Neural cell (in vitro differentiated cells): ENCODE results near the gene EPB41L5. TPM values are rescaled to one million over a fixed set of nuclear protein-coding genes. Genes with fewer than 3 reads are reported as not detected.
"Not testable (repeated sequence)": the region's sequence is repeated elsewhere in the genome, so short reads cannot be mapped to it uniquely, and the experiment has no call there.

Experiments
- H2AFZ ChIP-seq: fragments of 200-600, 300-800 bp; sonication (generic), shearing (Covaris generic); 2 replicates; pipeline ENCODE4 v1.6.0; 2014; ENCODE audit warnings: low read depth, mild to moderate bottlenecking, antibody characterized with exemption, low read length, moderate library complexity
- H3F3A ChIP-seq: fragments of 200-600 bp; shearing (Covaris generic); 2 replicates; pipeline ENCODE4 v1.6.1; 2016; ENCODE audit warnings: mild to moderate bottlenecking, moderate library complexity, mixed read lengths, antibody characterized with exemption, low read length; ENCODE audit not compliant: insufficient read depth, poor library complexity, severe bottlenecking
- H3K27ac ChIP-seq: fragments of 200-600, 300-800 bp; sonication (generic), shearing (Covaris generic); 2 replicates; pipeline ENCODE4 v1.5.1; 2014; ENCODE audit warnings: mild to moderate bottlenecking, low read length, moderate library complexity
- H3K27me3 ChIP-seq: fragments of 300-800, 200-600 bp; sonication (generic), shearing (Covaris generic); 2 replicates; pipeline ENCODE4 v1.6.0; 2014; ENCODE audit warnings: mild to moderate bottlenecking, low read depth, low read length, moderate library complexity; ENCODE audit not compliant: insufficient read depth
- H3K36me3 ChIP-seq: fragments of 300-800, 200-600 bp; sonication (generic), shearing (Covaris generic); 2 replicates; pipeline ENCODE4 v1.5.1; 2014; ENCODE audit warnings: mild to moderate bottlenecking, antibody characterized with exemption, low read length, moderate library complexity; ENCODE audit not compliant: insufficient read depth
- H3K4me2 ChIP-seq: fragments of 300-800, 200-600 bp; sonication (generic), shearing (Covaris generic); 2 replicates; pipeline ENCODE4 v1.6.0; 2014; ENCODE audit warnings: mild to moderate bottlenecking, low read length
- H3K4me3 ChIP-seq: fragments of 300-800, 200-600 bp; sonication (generic), shearing (Covaris generic); 2 replicates; pipeline ENCODE4 v1.5.1; 2014; ENCODE audit warnings: mild to moderate bottlenecking, low read length, moderate library complexity
- H3K79me2 ChIP-seq: fragments of 200-600 bp; shearing (Covaris generic); replicated peaks from 2 replicates; pipeline ENCODE4 v1.6.0; 2014; ENCODE audit warnings: mild to moderate bottlenecking, low read length, moderate library complexity; ENCODE audit not compliant: insufficient read depth
- H3K9ac ChIP-seq: fragments of 300-800, 200-600 bp; sonication (generic), shearing (Covaris generic); 2 replicates; pipeline ENCODE4 v1.6.1; 2016; ENCODE audit warnings: mild to moderate bottlenecking, low read length, mixed read lengths
- H3K9me2 ChIP-seq: fragments of 200-600 bp; shearing (Covaris generic); 2 replicates; pipeline ENCODE4 v1.6.1; 2016; ENCODE audit warnings: mild to moderate bottlenecking, low read length, mixed read lengths; ENCODE audit not compliant: insufficient read depth
- H3K9me3 ChIP-seq: fragments of 200-600, 300-800 bp; sonication (generic), shearing (Covaris generic); 2 replicates; pipeline ENCODE4 v1.6.1; 2016; ENCODE audit warnings: mild to moderate bottlenecking, mixed run types, low read length, moderate library complexity, mixed read lengths
- H4K20me1 ChIP-seq: fragments of 200-600 bp; shearing (Covaris generic); 2 replicates; pipeline ENCODE4 v1.6.1; 2016; ENCODE audit warnings: mild to moderate bottlenecking, mixed run types; ENCODE audit not compliant: insufficient read depth
- CTCF ChIP-seq: fragments of 450-650 bp; IDR thresholded peaks from 2 replicates; pipeline ENCODE4 v1.5.1; 2014; ENCODE audit warnings: antibody characterized with exemption, mild to moderate bottlenecking, moderate library complexity; ENCODE audit not compliant: poor library complexity, severe bottlenecking
- EP300 ChIP-seq: fragments of 450-650 bp; conservative IDR thresholded peaks from 2 replicates; pipeline ENCODE4 v1.6.1; 2014; ENCODE audit warnings: antibody characterized with exemption, mild to moderate bottlenecking, moderate library complexity; ENCODE audit not compliant: poor library complexity, severe bottlenecking
- EZH2 ChIP-seq: fragments of 200-600, 300-800 bp; shearing (Covaris generic), sonication (generic); IDR thresholded peaks from 2 replicates; pipeline ENCODE4 v1.6.1; 2014; ENCODE audit warnings: antibody characterized with exemption, low read length, borderline replicate concordance, mild to moderate bottlenecking; ENCODE audit not compliant: insufficient read depth, poor library complexity, severe bottlenecking
- MXI1 ChIP-seq: fragments of 450-650 bp; conservative IDR thresholded peaks from 2 replicates; pipeline ENCODE4 v1.6.1; 2014; ENCODE audit warnings: antibody characterized with exemption, mild to moderate bottlenecking; ENCODE audit not compliant: poor library complexity, severe bottlenecking
- POLR2AphosphoS5 ChIP-seq: IDR thresholded peaks from 2 replicates; pipeline ENCODE4 v1.6.1; 2012
- RAD21 ChIP-seq: fragments of 450-650 bp; conservative IDR thresholded peaks from 2 replicates; pipeline ENCODE4 v1.6.1; 2014; ENCODE audit warnings: antibody characterized with exemption, mild to moderate bottlenecking, moderate library complexity
- REST ChIP-seq: IDR thresholded peaks from 2 replicates; pipeline ENCODE4 v1.6.1; 2012; ENCODE audit warnings: borderline replicate concordance
- SMC3 ChIP-seq: fragments of 450-650 bp; conservative IDR thresholded peaks from 2 replicates; pipeline ENCODE4 v1.6.1; 2014; ENCODE audit warnings: antibody characterized with exemption, mild to moderate bottlenecking, moderate library complexity; ENCODE audit not compliant: poor library complexity
- TAF1 ChIP-seq: IDR thresholded peaks from 2 replicates; pipeline ENCODE4 v1.6.1; 2012; ENCODE audit warnings: low read depth
- polyA plus RNA-seq: library from polyadenylated mRNA; depleted of rRNA; stranded (reverse); fragments of >200 nt; gene quantifications from 2 replicates; pipeline ENCODE4 v1.2.3, GENCODE V29; 2014

The EPB41L5 gene
- polyA plus RNA-seq, 1 donor from 2014 or later: 32.9 TPM

GRCh38 chr2:120121337-120121736 lies 108.5 kb downstream of the EPB41L5 start:
- not testable (repeated sequence) for H3F3A ChIP-seq, H3K27me3 ChIP-seq, H2AFZ ChIP-seq, H3K9me3 ChIP-seq, H3K79me2 ChIP-seq, H3K36me3 ChIP-seq, H3K4me2 ChIP-seq, H4K20me1 ChIP-seq, H3K9me2 ChIP-seq, H3K9ac ChIP-seq, H3K4me3 ChIP-seq, H3K27ac ChIP-seq

- no peak overlapping the region for H3K4me3 ChIP-seq
These were observed 110.2 kb downstream of the EPB41L5 start for GRCh38 chr2:120123090-120123489.

More at GRCh38 chr2:120123090-120123489, 110.2 kb downstream of the EPB41L5 start:
- Histone ChIP-seq H2AFZ (no peak overlapping the region), H3K36me3 (no peaks in the 10 kb centered on the region), H4K20me1 (no peaks in the 10 kb centered on the region), H3K4me2 (no peak overlapping the region), H3K79me2 (no peaks in the 10 kb centered on the region), H3K9me3 (no peaks in the 10 kb centered on the region), H3F3A (no peaks in the 10 kb centered on the region), H3K9me2 (no peaks in the 10 kb centered on the region), H3K9ac (no peak overlapping the region), H3K27ac (no peak overlapping the region), H3K27me3 (no peaks in the 10 kb centered on the region)
- TF ChIP-seq EZH2 (no peak), TAF1 (no peak), REST (no peak), EP300 (no peak), MXI1 (no peak), RAD21 (no peak), CTCF (no peak), SMC3 (no peak), POLR2AphosphoS5 (no peak)
